SK-N-MC (cell line): Measurements from ENCODE around the gene CIAO2A.

Experiments
- EZH2 ChIP-seq: fragments of 200-600 bp; sonication (generic); IDR thresholded peaks from one replicate; pipeline ENCODE4 v1.6.1; 2017; ENCODE audit warnings: antibody characterized with exemption
- FOXP2 ChIP-seq: optimal IDR thresholded peaks from 2 replicates; pipeline ENCODE3; 2011; ENCODE audit warnings: mild to moderate bottlenecking, moderate library complexity; ENCODE audit not compliant: insufficient read depth; ENCODE audit errors: extremely low read length, control extremely low read depth
- POLR2AphosphoS5 ChIP-seq: IDR thresholded peaks from 2 replicates; pipeline ENCODE4 v1.6.1; 2012; ENCODE audit warnings: mild to moderate bottlenecking, low read depth, low read length, borderline replicate concordance

DNA sequence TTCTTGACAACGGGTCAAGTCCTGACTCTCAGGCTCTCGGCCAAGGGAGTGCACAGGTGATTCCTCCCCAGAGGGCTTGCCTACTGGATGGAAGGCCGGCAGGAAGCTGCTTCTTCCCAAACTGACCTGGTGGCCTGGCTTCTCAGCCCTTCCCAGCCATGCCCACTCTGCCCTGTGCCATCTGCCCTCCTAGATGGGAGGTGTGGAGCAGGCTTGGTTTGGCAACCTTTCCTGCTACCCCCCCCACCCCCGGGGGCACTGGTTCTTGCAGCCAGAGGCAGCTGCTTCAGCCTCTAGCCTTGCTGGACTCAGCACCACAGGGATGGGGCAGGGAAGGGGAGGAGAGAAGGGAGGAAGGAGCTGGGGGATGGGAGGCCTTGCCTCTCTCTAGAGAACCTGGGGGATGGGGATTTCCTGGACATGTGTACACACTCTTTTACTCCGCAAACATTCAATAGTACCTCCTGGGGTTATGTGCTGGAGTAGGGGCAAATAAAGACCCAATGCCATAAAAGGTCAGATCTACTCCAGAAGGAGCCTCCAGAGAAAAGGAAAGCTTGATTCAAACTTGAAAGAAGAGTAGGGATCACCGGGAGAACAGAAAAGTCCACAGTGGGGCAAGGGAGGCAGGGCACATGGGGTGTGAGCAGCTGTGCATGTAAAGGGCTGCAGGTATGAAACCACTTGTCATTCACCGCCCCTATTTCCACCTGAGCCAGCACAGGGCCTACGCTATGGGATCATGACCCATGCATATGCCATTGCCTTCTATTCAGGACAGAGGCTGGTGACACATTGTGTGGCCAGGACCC lies 43.2 kb downstream of the CIAO2A start:
- TF ChIP-seq EZH2 = no peak
- no peak for TF ChIP-seq POLR2AphosphoS5
- no peak for TF ChIP-seq FOXP2
